Kidney glomerular epithelial cell (primary cell): Measurements from ENCODE around the gene ARSG.
A peak's percentile ranks its signal among the peaks of the same experiment; 100 is the strongest.
"Not testable (repeated sequence)": the region's sequence is repeated elsewhere in the genome, so short reads cannot be mapped to it uniquely, and the experiment has no call there.

Experiments used
- DNase-seq: peaks from one replicate; lab custom pipeline; 2025; lab: John Stamatoyannopoulos, UW

ARSG gene

GRCh38 chr17:68328676-68329075, 37.4 kb downstream of the ARSG start:
- no peak for DNase-seq

GRCh38 chr17:68329331-68329730, 38.0 kb downstream of the ARSG start:
- no peak for DNase-seq

GRCh38 chr17:68331932-68332331, 40.6 kb downstream of the ARSG start:
- not testable (repeated sequence) for DNase-seq

- DNase-seq, result no peak
Measured at GRCh38 chr17:68334393-68334792, 43.1 kb downstream of the ARSG start.

DNA sequence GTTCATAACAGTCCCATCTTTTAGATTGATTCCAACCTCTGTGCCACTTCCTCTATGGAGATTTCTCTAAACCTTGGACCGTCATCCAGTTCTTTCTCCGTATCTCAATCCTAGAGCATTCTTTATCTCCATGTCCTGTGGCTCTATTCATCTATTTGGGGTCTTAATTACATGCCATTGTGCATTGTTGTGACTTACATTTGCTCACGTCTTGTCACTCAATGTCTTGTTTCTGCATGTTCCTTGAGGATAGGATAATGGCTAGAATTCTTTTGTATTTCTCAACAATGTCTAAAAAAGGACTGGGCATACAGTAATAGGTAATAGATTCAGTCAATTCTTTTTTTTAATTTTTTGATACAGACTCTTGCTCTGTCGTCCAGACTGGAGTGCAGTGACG, 50.2 kb downstream of the ARSG start:
- no peak for DNase-seq

DNA sequence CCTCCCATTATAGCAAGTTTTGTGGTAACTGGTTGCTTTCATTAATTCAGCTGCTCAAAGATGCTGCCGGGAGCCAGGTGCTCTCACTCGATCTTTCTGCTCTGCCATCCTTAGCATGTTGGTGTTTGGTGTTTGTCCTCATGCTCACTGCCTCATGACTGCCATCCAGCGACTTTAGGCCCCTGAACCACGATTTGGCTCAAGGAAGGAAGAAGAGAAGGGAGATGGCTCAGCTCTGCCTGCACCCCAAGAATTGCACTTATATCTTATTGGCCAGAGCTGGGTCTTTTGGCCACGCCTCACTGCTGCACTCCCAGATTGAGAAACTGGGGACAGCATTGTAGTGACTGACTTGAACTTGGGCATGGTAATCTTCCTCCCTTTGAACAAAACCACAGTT, 52.7 kb downstream of the ARSG start:
- no peak for DNase-seq

- DNase-seq, result peak; percentile 44
Measured at GRCh38 chr17:68344701-68345136, 53.4 kb downstream of the ARSG start.

GRCh38 chr17:68346448-68346847, 55.2 kb downstream of the ARSG start:
- no peak for DNase-seq

GRCh38 chr17:68347380-68347779, 56.1 kb downstream of the ARSG start:
- DNase-seq, result no peak

GRCh38 chr17:68349157-68349556, 57.9 kb downstream of the ARSG start:
- DNase-seq, result no peak

DNA sequence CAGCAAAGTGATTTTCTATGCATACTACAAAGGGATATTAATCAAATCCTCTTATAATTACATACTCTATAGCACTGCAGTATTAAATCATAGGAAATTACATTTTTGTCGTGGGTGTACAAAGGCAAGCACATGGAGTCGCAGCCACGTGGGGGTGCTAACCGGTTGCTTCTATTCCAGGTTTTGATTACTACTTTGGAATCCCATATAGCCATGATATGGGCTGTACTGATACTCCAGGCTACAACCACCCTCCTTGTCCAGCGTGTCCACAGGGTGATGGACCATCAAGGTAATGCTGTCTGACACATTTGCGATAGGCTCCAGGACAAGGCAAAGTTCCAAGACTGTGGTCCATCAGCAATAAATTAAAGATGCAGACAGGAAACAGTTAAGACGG, 60.1 kb downstream of the ARSG start:
- no peak for DNase-seq

GRCh38 chr17:68352041-68352440, 60.7 kb downstream of the ARSG start:
- no peak for DNase-seq

GRCh38 chr17:68352671-68353070, 61.4 kb downstream of the ARSG start:
- DNase-seq, result not testable (repeated sequence)

- no peak for DNase-seq
Measured at GRCh38 chr17:68353111-68353521, 61.8 kb downstream of the ARSG start.

- peak; percentile 2 for DNase-seq
Measured at GRCh38 chr17:68354311-68354710, 63.0 kb downstream of the ARSG start.

DNA sequence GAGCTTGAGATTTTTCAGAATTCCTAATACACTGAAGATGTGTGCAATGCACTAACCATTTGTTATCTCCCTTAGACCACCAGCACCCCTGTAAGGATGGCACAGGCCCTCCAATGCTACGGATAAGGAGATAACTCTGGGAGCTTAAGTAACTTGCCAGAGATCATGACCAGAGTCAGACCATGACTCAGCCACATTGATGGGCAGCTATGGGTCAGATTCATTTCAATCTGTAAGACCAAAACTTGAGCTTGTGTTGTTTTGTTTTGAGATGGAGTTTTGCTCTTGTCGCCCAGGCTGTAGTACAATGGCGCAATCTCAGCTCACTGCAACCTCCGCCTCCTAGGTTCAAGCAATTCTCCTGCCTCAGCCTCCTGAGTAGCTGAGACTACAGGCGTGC, 63.8 kb downstream of the ARSG start:
- DNase-seq, result not testable (repeated sequence)

DNA sequence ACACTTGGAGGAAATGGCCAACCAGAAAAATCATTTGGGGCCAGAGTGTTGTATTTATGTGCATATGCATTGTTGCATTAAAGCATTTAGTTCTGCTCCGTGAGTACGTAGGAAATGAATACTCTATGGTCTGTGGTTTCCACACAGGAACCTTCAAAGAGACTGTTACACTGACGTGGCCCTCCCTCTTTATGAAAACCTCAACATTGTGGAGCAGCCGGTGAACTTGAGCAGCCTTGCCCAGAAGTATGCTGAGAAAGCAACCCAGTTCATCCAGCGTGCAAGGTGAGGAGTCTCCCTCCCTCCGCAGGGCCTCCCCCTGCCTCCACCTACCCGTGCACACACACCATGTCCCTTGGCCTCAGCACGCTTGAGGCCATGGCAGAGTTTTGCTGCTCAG, 65.2 kb downstream of the ARSG start:
- DNase-seq, result no peak

- no peak for DNase-seq
Measured at GRCh38 chr17:68356949-68357455, 65.7 kb downstream of the ARSG start.

GRCh38 chr17:68357886-68358285, 66.6 kb downstream of the ARSG start:
- DNase-seq, result no peak

DNA sequence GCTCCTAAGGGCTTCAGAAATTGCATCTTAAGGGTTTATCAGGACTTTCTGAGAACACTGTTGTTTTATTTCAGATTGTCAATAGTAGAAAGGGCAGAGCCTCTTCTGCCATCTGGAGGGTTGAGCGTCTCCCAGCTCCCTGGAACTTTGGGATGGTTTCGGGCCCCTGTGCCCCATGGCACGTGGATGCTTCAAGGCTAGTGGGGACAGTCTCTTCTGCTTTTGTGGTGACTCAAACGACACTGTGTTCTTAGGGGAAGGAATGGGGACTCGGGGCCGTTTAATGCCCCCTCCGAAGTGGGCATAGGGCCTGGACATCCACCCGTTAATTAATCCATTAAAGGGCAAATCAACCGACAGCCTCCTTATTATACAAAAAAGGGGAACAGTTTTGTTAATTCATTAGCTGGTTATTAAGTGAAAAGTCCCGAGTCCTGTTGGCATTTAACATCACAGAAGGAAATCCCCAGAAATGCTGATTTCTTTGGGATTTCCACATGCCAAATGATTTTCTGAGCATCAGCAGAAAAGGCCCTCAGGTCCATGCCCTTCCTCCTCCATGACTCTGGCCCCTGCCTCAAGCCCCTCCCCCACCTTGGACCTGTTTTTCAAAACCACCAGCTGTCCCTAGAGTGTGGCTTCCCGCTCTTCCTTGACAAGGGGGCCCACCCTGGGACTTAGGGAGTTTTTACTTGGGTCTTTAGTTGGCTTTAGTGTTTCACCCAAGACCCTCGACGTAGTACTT, 68.7 kb downstream of the ARSG start:
- DNase-seq, result no peak

DNA sequence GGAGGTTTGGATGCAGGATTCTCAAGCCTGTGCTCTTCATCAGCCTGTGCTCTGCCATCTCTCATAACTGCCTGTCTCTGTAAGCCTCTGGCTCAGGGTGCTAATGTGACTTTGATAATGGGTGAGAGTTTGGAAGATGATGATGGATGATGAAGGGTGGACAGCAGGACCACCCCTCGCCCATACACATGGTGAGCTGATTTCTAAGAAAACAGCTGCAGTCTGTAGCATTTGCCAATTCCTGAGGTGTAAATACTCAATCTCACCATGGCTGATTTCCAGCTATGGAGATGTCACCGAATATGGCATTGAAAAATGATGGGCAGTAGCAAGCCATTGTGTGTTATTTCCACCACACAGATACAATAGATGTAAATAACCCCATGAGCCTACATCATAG, 74.2 kb downstream of the ARSG start:
- no peak for DNase-seq

DNA sequence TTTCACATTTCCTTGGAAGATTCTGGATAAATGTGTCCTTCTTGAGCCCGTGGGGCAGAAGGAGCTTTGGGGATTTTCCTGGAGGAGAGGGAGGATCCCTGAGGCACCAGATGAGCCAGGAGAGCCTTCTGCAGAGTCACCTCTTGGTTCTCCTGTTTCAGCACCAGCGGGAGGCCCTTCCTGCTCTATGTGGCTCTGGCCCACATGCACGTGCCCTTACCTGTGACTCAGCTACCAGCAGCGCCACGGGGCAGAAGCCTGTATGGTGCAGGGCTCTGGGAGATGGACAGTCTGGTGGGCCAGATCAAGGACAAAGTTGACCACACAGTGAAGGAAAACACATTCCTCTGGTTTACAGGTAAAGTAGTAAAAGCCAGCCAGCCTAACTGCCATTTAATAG, 77.1 kb downstream of the ARSG start:
- no peak for DNase-seq

DNA sequence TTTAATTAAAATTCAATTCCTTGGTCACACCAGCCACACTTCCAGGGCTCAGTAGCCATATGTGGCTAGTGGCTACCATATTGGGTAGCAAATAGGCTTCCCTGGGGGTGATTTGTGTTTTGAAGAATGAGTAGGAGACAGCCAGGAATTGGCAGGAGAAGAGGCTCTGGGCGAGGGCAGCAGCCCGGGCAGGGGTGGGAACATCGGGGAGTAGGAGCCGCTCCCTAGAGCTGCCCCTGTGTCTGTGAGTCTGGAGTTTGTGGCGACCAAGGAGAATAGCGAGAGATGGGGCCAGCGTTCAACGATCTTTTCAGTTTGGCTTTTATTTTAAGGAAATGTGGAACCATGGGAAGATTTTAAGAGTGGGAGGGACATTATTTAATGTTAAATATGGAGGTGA, 84.3 kb downstream of the ARSG start:
- DNase-seq, result no peak

GRCh38 chr17:68376178-68376577, 84.9 kb downstream of the ARSG start:
- DNase-seq, result not testable (repeated sequence)
